ENCODE measurements around the gene NXPE2. TPM values are rescaled to one million over a fixed set of nuclear protein-coding genes. Genes with fewer than 3 reads are reported as not detected.

NXPE2 gene
- total and polyA plus RNA-seq, 7 donors, result 0.36 to 6.2 (median 1.6) TPM; not detected in 1

- WGBS, 2 donors, result 96 to 97% methylated on average over 2 of the region's 2 CpGs
- intact Hi-C loops (cut with DNase I), result no loop called here
- H3K4me3 ChIP-seq, result no peak overlapping the region
- no peak for TF ChIP-seq POLR2A (IDR thresholded peaks at IDR 0.05)
- TF ChIP-seq POLR2AphosphoS5 (IDR thresholded peaks at IDR 0.05), result no peak
- TF ChIP-seq EP300 (IDR thresholded peaks at IDR 0.05), result no peak
- TF ChIP-seq CTCF (IDR thresholded peaks at IDR 0.05), result no peak
- H3K27me3 ChIP-seq, result no peaks in the 10 kb centered on the region
- no peak overlapping the region for H3K27ac ChIP-seq
- no peaks in the 10 kb centered on the region for H3K9me3 ChIP-seq
- no peaks in the 10 kb centered on the region for H3K4me1 ChIP-seq
- no peak for DNase-seq
- H3K36me3 ChIP-seq, result no peaks in the 10 kb centered on the region
Observed at GRCh38 chr11:114713756-114714155, 35.4 kb downstream of the NXPE2 start.

- no peak for DNase-seq
Observed at GRCh38 chr11:114719562-114719961, 41.2 kb downstream of the NXPE2 start.

GRCh38 chr11:114724916-114725524 lies 46.7 kb downstream of the NXPE2 start:
- Histone ChIP-seq H3K36me3 (no peaks in the 10 kb centered on the region), H3K9me3 (peaks cover 0 to 3% (median 0%) of the 10 kb centered on the region in 4 donors), H3K4me1 (no peaks in the 10 kb centered on the region), H3K4me3 (no peak overlapping the region), H3K27ac (no peak overlapping the region), H3K27me3 (no peaks in the 10 kb centered on the region)
- no peak for DNase-seq
- intact Hi-C loops (cut with DNase I), result no loop called here
- 16 to 61% methylated on average over 3 of the region's 3 CpGs for WGBS, 2 donors
- no peak for TF ChIP-seq CTCF (IDR thresholded peaks at IDR 0.05)
- TF ChIP-seq POLR2A (IDR thresholded peaks at IDR 0.05), result no peak
- no peak for TF ChIP-seq POLR2AphosphoS5 (IDR thresholded peaks at IDR 0.05)
- TF ChIP-seq EP300 (IDR thresholded peaks at IDR 0.05), result no peak

More at GRCh38 chr11:114719562-114719961, 41.2 kb downstream of the NXPE2 start:
- WGBS, 2 donors, result 90 to 94% methylated on average over 5 of the region's 5 CpGs
- intact Hi-C loops (cut with DNase I), result no loop called here
- no peak overlapping the region for H3K27ac ChIP-seq
- H3K4me1 ChIP-seq, result no peaks in the 10 kb centered on the region
- H3K9me3 ChIP-seq, result no peaks in the 10 kb centered on the region
- no peaks in the 10 kb centered on the region for H3K36me3 ChIP-seq
- no peak overlapping the region for H3K4me3 ChIP-seq
- no peak for TF ChIP-seq POLR2AphosphoS5 (IDR thresholded peaks at IDR 0.05)
- no peak for TF ChIP-seq CTCF (IDR thresholded peaks at IDR 0.05)
- TF ChIP-seq EP300 (IDR thresholded peaks at IDR 0.05), result no peak
- no peaks in the 10 kb centered on the region for H3K27me3 ChIP-seq

- TF ChIP-seq EP300 (IDR thresholded peaks at IDR 0.05) (no peak), POLR2A (IDR thresholded peaks at IDR 0.05) (no peak), CTCF (IDR thresholded peaks at IDR 0.05) (no peak), POLR2AphosphoS5 (IDR thresholded peaks at IDR 0.05) (no peak)
- intact Hi-C loops (cut with DNase I), result no loop called here
- WGBS, 2 donors, result 47 to 59% methylated on average over 1 of the region's 1 CpG
- no peaks in the 10 kb centered on the region for H3K36me3 ChIP-seq
- no peak overlapping the region for H3K4me3 ChIP-seq
- peaks cover 0 to 3% (median 0%) of the 10 kb centered on the region in 4 donors for H3K9me3 ChIP-seq
- no peaks in the 10 kb centered on the region for H3K27me3 ChIP-seq
- no peak overlapping the region for H3K27ac ChIP-seq
- no peak for DNase-seq
- no peaks in the 10 kb centered on the region for H3K4me1 ChIP-seq
Observed at GRCh38 chr11:114725623-114726022, 47.3 kb downstream of the NXPE2 start.

GRCh38 chr11:114736806-114737205 lies 58.5 kb downstream of the NXPE2 start:
- DNase-seq, result no peak
- no peak overlapping the region for H3K4me3 ChIP-seq
- no peak overlapping the region for H3K27ac ChIP-seq
- no peaks in the 10 kb centered on the region for H3K4me1 ChIP-seq
- TF ChIP-seq POLR2AphosphoS5 (IDR thresholded peaks at IDR 0.05), result no peak
- WGBS, 2 donors, result 22 to 71% methylated on average over 4 of the region's 4 CpGs
- no peaks in the 10 kb centered on the region for H3K36me3 ChIP-seq
- intact Hi-C loops (cut with DNase I), result no loop called here
- no peaks in the 10 kb centered on the region for H3K27me3 ChIP-seq
- H3K9me3 ChIP-seq, result no peaks in the 10 kb centered on the region
